Neutrophil (primary cell): ENCODE data around the gene ADGRA1.

ENCODE experiments used
- H3K27ac ChIP-seq: fragments of 200-600 bp; sonication (generic); 2 replicates; pipeline ENCODE4 v1.5.1; 2016; ENCODE audit warnings: mild to moderate bottlenecking, moderate library complexity
- H3K27me3 ChIP-seq: fragments of 200-600 bp; sonication (generic); 2 replicates; pipeline ENCODE4 v1.6.0; 2016; ENCODE audit warnings: mild to moderate bottlenecking
- H3K36me3 ChIP-seq: fragments of 200-600 bp; sonication (generic); 2 replicates; pipeline ENCODE4 v1.5.1; 2017
- H3K4me1 ChIP-seq, 2 experiments: fragments of 200-600 bp in 1 of 2; sonication (generic) in 1 of 2; 1 replicate in 1 of 2; 2 replicates in 1 of 2; pipeline versions ENCODE4 v1.5.1 to v1.6.1; 2013 to 2016; ENCODE audit warnings: low read depth in 1 of 2, low read length in 1 of 2, mild to moderate bottlenecking in 1 of 2, moderate library complexity in 1 of 2; ENCODE audit not compliant: control insufficient read depth in 1 of 2, insufficient read depth in 1 of 2
- H3K4me3 ChIP-seq, 2 experiments: fragments of 200-600 bp in 1 of 2; sonication (generic) in 1 of 2; 1 replicate in 1 of 2; 2 replicates in 1 of 2; pipeline ENCODE4 v1.5.1; 2013 to 2016; ENCODE audit warnings: low read depth in 1 of 2, low read length in 1 of 2, mild to moderate bottlenecking in 1 of 2, moderate library complexity in 1 of 2
- H3K9me3 ChIP-seq: fragments of 200-600 bp; sonication (generic); 2 replicates; pipeline ENCODE4 v1.5.1; 2016
- TF ChIP-seq, protein P1 (sequence below): fragments of 200-600 bp; sonication (generic); IDR thresholded peaks from 2 replicates; pipeline ENCODE4 v1.5.1; 2016; ENCODE audit warnings: antibody characterized with exemption

ADGRA1 gene, protein sequence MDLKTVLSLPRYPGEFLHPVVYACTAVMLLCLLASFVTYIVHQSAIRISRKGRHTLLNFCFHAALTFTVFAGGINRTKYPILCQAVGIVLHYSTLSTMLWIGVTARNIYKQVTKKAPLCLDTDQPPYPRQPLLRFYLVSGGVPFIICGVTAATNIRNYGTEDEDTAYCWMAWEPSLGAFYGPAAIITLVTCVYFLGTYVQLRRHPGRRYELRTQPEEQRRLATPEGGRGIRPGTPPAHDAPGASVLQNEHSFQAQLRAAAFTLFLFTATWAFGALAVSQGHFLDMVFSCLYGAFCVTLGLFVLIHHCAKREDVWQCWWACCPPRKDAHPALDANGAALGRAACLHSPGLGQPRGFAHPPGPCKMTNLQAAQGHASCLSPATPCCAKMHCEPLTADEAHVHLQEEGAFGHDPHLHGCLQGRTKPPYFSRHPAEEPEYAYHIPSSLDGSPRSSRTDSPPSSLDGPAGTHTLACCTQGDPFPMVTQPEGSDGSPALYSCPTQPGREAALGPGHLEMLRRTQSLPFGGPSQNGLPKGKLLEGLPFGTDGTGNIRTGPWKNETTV

DNA sequence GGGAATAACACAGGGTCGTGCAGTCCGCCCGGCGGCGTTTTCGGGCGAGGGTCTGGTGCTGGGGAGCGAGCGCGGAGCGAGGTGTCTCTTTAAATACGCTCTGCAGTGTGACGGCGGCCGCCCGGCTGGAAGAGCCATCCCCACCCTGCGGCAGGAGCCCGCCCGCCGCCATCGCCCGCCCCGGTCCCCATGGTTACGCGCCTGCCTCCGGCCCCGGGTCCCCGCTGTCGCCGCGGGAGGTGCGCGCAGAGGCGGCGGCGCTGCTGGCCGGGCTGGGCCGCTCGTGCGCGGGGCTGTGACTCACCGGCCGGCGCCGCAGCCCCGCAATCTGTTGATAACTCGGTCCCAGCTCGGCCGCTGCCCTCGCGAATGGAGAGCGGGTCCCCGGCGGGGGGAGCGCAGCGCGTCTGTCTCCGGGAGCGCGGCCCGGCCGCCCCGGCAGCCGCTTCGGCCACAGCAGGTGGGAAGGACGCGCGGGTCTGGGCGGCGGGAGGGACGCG lies at the start of gene ADGRA1:
TSS of gene ADGRA1 (plus strand) at position 246 of the 500 bp plus-strand sequence. CDS start 986 bp downstream, outside the sequence.
- H3K9me3 ChIP-seq, result no peaks in the 10 kb centered on the region
- peaks cover 83% of the 10 kb centered on the region for H3K27me3 ChIP-seq
- no peaks in the 10 kb centered on the region for H3K4me1 ChIP-seq
- H3K36me3 ChIP-seq, result no peaks in the 10 kb centered on the region
- TF ChIP-seq, protein P1, sequence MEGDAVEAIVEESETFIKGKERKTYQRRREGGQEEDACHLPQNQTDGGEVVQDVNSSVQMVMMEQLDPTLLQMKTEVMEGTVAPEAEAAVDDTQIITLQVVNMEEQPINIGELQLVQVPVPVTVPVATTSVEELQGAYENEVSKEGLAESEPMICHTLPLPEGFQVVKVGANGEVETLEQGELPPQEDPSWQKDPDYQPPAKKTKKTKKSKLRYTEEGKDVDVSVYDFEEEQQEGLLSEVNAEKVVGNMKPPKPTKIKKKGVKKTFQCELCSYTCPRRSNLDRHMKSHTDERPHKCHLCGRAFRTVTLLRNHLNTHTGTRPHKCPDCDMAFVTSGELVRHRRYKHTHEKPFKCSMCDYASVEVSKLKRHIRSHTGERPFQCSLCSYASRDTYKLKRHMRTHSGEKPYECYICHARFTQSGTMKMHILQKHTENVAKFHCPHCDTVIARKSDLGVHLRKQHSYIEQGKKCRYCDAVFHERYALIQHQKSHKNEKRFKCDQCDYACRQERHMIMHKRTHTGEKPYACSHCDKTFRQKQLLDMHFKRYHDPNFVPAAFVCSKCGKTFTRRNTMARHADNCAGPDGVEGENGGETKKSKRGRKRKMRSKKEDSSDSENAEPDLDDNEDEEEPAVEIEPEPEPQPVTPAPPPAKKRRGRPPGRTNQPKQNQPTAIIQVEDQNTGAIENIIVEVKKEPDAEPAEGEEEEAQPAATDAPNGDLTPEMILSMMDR, result no peak
- no peak within 1 kb of the TSS for H3K4me3 ChIP-seq
- H3K27ac ChIP-seq, result no peak within 1 kb of the TSS

DNA sequence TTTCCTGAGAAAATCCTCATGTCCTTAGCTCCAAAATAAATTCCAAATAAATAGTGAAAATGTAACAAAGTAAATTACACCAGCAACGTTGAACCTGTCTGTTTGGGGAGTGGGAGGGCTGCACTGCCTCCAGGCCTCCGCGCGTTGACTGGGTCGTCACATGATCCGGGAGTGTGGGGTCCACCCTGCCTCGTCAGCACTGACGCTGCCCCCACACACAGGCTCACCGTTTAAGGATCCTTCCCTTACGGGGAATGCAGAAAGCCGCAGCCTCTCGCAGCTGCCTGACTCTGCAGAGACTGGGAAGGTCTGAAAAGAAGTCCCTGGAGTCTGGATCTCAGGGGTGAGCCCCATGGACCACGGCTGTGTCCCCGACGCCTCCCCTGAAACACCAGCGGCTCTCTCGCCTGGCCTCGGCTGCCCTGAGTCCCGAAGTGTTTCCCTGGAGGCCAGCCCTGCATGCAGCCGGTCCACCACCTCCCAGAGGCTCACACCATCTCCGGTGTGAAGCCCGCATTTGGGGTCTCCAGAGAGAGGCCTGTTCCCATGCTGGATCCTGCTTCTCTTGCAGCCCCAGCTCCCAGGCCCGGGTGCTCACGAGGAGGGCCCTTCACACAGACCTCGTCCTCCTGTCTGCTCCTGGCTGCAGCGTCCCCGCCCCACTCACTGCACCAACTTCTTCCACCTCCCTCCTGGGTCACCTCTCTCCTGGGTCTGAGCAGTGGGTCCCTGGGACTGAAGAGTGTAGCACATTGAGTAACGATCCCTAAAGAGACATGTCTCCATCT lies 49.5 kb upstream of the ADGRA1 start:
- no peaks in the 10 kb centered on the region for H3K9me3 ChIP-seq
- no peaks in the 10 kb centered on the region for H3K4me1 ChIP-seq
- TF ChIP-seq, protein P1, result no peak
- H3K27ac ChIP-seq, result no peak overlapping the region
- no peak overlapping the region for H3K4me3 ChIP-seq
- no peaks in the 10 kb centered on the region for H3K36me3 ChIP-seq
- peaks cover 42% of the 10 kb centered on the region for H3K27me3 ChIP-seq

DNA sequence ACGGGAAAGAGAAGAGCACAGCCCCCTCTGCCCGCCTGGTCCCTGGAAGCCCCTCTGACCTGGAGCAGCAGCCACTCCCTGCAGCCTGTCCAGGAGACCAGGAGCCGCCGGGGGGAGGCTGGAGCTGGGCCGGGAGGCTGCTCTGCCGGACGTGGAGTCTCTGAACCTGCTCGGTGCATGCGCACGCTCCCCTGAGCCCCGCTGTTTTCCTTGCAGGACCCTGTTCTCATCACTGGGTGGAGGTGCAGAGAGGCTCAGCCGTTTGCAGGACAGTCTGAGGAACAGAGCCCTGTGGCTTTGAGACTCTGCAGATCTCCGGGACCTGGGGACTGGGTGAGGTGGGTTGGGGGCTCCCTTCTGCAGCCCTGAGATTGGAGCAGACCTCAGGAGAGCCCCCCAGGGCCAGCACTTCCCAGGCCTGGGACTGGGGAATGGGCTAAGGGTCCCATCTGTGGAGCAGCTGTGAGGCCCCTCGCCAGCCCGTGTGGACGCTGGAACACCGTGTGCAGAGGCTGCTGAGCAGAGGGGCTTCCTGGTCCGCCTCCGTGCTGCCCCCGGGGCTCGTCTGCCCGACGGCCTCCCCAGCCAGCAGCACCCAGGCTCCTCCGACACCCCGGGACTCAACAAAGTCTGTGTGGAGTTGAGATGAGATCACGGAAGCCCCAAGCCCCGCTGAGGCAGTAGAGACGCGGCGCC lies 48.5 kb upstream of the ADGRA1 start:
- H3K27me3 ChIP-seq, result peaks cover 40% of the 10 kb centered on the region
- no peaks in the 10 kb centered on the region for H3K4me1 ChIP-seq
- no peak overlapping the region for H3K27ac ChIP-seq
- no peaks in the 10 kb centered on the region for H3K36me3 ChIP-seq
- TF ChIP-seq, protein P1, result no peak
- H3K9me3 ChIP-seq, result no peaks in the 10 kb centered on the region
- H3K4me3 ChIP-seq, result no peak overlapping the region

DNA sequence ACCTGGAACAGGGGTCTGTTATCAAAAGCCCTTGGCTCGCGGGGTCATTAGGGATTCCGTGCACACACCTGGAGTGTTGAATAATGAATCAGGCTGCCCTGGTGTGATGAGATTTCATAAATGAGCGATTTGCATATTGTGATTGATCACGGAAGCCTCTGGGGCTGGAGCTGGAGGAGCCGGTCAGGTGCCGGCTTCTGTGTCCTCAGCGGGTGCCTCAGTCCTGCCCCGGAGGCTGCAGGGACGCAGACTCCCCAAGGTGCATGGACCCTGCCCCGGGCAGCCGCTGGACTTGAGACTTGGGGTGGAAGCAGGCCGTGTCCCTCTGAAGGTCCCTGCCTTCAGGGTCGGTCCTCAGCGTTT lies 47.9 kb upstream of the ADGRA1 start:
- no peak overlapping the region for H3K27ac ChIP-seq
- H3K36me3 ChIP-seq, result no peaks in the 10 kb centered on the region
- H3K4me3 ChIP-seq, result no peak overlapping the region
- peaks cover 34% of the 10 kb centered on the region for H3K27me3 ChIP-seq
- no peaks in the 10 kb centered on the region for H3K9me3 ChIP-seq
- no peaks in the 10 kb centered on the region for H3K4me1 ChIP-seq
- TF ChIP-seq, protein P1, result no peak

DNA sequence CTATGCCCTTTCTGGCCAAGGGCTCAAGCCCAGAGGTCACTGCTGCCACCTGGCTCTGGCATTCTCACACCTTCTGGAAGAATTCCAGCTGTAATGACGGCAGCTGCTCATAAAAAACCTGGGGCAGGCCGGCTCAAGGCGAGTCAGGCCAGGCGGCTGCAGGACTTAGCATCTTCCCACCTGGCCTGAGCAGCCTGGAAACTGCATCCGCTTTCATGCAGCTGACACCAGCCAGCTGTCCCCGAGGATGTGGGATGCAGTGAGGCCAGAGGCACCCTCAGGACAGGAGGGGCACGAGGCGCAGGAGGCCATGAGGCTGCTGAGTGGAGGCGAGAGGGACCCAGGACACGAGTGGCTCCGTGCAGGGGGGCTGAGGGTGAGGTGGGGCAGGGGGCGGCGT lies 47.5 kb upstream of the ADGRA1 start:
- Histone ChIP-seq H3K27me3 (peaks cover 32% of the 10 kb centered on the region), H3K4me3 (no peak overlapping the region), H3K9me3 (no peaks in the 10 kb centered on the region), H3K36me3 (no peaks in the 10 kb centered on the region), H3K27ac (no peak overlapping the region), H3K4me1 (no peaks in the 10 kb centered on the region)
- TF ChIP-seq, protein P1, result no peak
